ENCODE data around the gene SCAF8.
A peak's percentile ranks its signal among the peaks of the same experiment; 100 is the strongest.
"Not testable (repeated sequence)": the region's sequence is repeated elsewhere in the genome, so short reads cannot be mapped to it uniquely, and the experiment has no call there.

SCAF8 gene

DNA sequence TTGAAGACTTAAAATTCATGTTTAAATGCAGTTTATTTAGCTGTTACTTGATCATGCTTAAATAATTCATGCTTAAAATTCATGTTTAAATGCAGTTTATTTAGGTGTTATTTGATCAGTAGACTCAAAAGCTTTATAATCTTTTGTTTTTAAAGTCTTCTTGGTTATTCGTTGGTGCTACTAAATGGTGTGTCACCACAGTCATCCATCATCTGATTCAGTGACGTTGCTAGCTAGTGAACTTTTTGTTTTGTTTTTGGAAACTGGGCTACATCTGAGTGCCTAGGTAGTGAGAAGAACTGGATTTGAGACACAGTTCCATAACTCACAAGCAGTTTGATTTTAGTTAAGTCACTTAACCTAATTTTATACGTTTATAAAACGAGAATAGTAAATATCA lies 20.9 kb downstream of the SCAF8 start:
- ATAC-seq (no peak), DNase-seq (no peak)
- peaks cover 56% of the 10 kb centered on the region for H3K4me1 Mint-ChIP-seq
- no peaks in the 10 kb centered on the region for H3K9me3 Mint-ChIP-seq
- no peak overlapping the region for H3K4me3 Mint-ChIP-seq
- H3K27me3 Mint-ChIP-seq: no peaks in the 10 kb centered on the region
- no peak overlapping the region for H3K27ac Mint-ChIP-seq

DNA sequence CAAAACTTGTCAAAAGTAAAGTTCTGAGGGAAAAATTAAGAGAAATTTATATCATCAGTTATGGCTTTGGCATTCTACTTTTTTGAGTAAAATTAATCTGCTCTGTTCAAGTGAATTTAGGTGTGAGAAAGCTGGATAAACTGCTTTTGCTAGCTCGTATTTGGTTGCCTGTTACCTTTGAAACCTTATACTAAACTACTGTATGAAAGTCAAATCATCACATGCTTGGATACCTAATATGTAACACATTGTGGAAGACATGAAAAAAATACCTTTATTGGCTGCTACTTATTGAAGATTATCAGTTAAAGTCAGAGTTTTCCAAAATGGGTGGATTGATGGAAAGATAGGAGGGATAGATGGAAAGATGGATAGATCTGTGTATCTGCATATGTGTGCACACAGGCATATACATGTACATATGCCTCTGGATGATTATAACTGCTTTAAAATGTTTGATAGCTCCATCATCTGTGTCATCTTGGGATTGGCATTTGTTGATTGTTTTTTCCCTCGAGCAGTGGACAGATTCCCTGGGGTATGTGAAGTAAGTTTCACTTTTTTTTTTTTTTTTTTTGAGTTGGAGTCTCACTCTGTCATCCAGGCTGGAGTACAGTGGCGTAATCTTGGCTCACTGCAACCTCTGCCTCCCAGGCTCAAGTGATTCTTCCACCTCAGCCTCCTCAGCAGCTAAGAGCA lies 24.3 kb downstream of the SCAF8 start:
- peaks cover 47% of the 10 kb centered on the region for H3K4me1 Mint-ChIP-seq

DNA sequence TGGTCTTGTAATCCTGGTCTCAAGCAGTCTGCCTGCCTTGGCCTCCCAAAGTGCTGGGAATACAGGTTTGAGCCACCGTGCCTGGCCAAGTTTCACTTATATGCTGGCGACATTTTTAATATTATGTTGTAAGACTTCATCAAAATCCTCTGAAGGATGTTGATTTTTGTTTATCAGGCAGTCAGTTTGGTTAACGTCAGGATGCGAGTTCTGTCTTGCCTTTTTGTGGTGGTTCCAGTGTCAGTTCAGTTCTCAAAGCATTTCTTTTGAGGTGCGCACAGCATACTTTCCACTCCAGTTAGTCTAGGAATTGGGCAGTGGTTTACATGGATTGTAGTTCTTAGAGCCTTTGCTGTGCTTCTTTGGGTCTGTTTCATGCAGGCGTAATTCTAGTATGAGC lies 24.9 kb downstream of the SCAF8 start:
- DNase-seq: no peak
- Mint-ChIP-seq H3K27ac (no peak overlapping the region), H3K4me3 (no peak overlapping the region), H3K27me3 (no peaks in the 10 kb centered on the region), H3K9me3 (no peaks in the 10 kb centered on the region), H3K4me1 (peaks cover 51% of the 10 kb centered on the region)
- no peak for ATAC-seq

More for the DNA sequence above, 24.3 kb downstream of the SCAF8 start:
- H3K9me3 Mint-ChIP-seq: no peaks in the 10 kb centered on the region
- H3K4me3 Mint-ChIP-seq: no peak overlapping the region
- H3K27ac Mint-ChIP-seq: no peak overlapping the region
- DNase-seq (no peak), ATAC-seq (no peak)
- no peaks in the 10 kb centered on the region for H3K27me3 Mint-ChIP-seq

DNA sequence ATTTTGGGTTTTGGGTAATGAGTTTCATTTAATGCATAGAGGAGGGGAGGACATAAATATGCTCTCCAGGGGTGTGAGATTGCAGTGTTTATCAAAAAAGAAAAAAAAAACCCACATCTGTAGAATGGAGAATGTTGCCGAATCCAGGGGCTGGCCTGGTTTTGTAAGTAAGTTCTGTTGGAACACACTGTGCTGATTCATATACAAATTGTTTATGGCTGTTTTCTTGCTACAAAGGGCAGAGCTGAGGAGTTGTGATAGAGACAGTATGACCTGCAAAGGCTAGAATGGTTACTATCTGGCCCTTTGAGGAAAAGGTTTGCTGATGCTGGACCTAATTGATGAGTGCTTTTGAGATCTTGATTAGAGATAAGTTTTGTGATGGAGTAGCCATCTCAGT lies 30.4 kb downstream of the SCAF8 start:
- peak overlapping the region in 1 of 2 donors; percentile 75 for H3K27ac Mint-ChIP-seq
- ATAC-seq: no peak

DNA sequence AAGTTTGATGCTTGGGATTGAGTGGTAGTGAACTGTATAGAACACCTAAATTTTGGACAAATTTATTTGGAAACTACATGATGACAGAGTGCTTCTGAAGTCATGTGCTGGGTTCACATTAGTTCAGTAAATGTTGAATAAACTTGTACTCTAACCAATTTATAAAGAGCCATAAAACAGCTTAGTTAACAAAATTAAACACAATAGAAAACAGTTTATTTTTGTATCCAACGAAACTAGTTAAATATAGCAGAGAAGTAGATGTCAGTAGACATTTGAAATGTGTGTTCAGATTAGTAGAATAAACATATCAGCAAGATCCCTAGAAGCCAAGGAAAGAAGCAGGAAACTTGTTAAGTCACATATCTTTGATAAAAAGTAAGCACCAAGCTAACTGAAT lies 32.1 kb downstream of the SCAF8 start:
- Mint-ChIP-seq H3K27ac (peak overlapping the region in 1 of 2 donors; percentile 48), H3K4me1 (peaks cover 73% of the 10 kb centered on the region), H3K27me3 (no peaks in the 10 kb centered on the region), H3K4me3 (no peak overlapping the region), H3K9me3 (no peaks in the 10 kb centered on the region)
- no peak for ATAC-seq
- DNase-seq: no peak

More for the DNA sequence above, 30.4 kb downstream of the SCAF8 start:
- Mint-ChIP-seq H3K9me3 (no peaks in the 10 kb centered on the region), H3K4me1 (peaks cover 66% of the 10 kb centered on the region), H3K27me3 (no peaks in the 10 kb centered on the region), H3K4me3 (no peak overlapping the region)
- no peak for DNase-seq

DNA sequence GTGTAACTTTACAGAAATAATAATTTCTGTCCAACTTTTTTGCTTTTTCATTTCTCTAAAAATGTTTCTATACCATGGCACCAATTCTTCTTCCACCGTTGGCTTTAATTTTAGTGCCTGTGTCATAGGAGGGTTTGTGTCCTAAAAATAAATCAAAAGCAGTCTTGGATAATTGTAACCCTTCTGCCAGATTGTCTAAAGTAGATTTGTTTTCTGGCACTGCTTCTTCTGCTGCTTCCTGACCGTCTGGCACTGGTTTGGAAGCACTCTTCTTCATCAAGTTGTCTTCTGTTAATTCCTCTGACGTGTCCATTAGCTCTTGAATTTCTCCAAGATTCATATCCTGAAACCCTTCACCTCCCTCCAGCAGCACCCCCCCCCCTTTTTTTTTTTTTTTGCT lies 33.1 kb downstream of the SCAF8 start:
- no peaks in the 10 kb centered on the region for H3K9me3 Mint-ChIP-seq
- H3K4me3 Mint-ChIP-seq: no peak overlapping the region
- H3K4me1 Mint-ChIP-seq: peaks cover 76% of the 10 kb centered on the region
- H3K27ac Mint-ChIP-seq: no peak overlapping the region
- DNase-seq (no peak), ATAC-seq (no peak)
- no peaks in the 10 kb centered on the region for H3K27me3 Mint-ChIP-seq

DNA sequence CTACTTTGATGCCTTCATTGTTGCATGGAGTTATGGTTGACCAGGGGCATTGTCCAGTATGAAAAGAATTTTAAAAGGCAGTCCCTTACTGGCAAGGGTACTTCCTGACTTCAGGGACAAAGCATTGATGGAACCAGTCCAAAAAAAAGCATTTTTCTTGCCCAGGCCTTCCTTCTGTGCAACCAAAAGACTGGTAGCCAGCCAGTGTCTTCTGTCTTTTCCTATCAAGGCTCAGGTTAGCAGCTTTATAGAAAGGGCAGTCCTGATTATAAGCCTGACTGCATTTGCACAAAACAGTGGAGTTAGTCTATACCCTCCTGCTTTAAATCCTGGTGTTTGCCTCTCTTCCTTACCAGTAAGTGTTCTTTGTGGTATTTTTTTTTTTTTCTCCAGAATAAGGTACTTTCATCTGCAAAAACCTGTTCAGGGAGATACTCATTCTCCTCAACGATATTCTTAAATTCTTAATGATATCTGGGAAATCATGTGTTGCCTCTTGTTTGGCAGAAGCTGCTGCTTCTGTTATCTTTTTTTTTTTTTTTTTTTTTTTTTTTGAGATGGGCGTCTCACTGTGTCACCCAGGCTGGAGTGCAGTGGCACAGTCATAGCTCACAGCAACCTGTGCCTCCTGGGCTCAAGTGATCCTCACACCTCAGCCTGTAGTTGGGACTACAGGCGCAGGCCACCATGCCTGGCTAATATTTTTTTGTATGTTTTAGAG lies 33.9 kb downstream of the SCAF8 start:
- no peak overlapping the region for H3K4me3 Mint-ChIP-seq
- peaks cover 81% of the 10 kb centered on the region for H3K4me1 Mint-ChIP-seq
- DNase-seq (no peak), ATAC-seq (no peak)
- H3K27ac Mint-ChIP-seq: peak overlapping the region in 1 of 2 donors; percentile 59
- H3K27me3 Mint-ChIP-seq: no peaks in the 10 kb centered on the region
- no peaks in the 10 kb centered on the region for H3K9me3 Mint-ChIP-seq

DNA sequence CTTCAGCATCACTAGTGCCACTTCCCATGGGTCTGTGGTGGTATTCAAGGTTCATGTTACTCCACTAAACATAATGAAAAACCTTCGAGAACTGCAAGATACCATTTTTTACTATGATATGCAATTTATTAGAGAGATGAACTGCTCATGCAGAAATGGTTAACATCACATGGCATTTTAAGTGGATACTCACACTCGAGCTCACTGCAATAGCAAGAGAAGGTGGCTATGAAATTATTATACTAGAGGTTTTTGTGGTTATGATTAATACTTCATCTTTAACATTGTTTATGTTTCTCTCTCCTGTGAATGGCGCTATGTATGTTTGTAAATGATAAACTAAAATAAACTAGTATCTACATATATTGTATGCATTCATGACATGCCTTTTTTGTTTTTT lies 35.1 kb downstream of the SCAF8 start:
- no peak overlapping the region for H3K4me3 Mint-ChIP-seq
- DNase-seq (no peak), ATAC-seq (no peak)
- H3K27me3 Mint-ChIP-seq: no peaks in the 10 kb centered on the region
- H3K4me1 Mint-ChIP-seq: peaks cover 79% of the 10 kb centered on the region
- no peaks in the 10 kb centered on the region for H3K9me3 Mint-ChIP-seq
- no peak overlapping the region for H3K27ac Mint-ChIP-seq

DNA sequence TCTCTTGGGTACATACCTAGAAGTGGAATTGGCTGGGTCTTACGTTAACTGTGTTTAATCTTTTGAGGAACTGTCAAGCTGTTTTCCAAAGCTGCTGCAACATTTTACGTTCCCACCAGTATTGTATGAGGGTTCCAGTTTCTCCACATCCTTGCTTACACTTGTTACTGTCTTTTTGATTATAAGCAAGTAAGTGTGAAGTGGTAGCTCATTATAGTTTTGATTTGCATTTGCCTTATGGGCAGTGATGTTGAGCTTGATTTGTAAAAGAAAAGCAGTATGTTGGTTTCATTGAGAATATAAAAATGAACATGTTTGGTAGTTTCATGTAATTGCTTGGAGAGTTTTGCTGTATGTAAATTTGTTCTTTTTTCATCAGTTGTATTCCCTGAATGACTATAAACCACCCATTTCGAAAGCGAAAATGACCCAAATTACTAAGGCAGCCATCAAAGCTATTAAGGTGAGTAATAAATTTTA lies 40.4 kb downstream of the SCAF8 start:
- Mint-ChIP-seq H3K27ac (no peak overlapping the region), H3K27me3 (no peaks in the 10 kb centered on the region), H3K4me1 (peaks cover 42% of the 10 kb centered on the region), H3K4me3 (no peak overlapping the region), H3K9me3 (no peaks in the 10 kb centered on the region)
- DNase-seq (no peak), ATAC-seq (peak; percentile 78)

DNA sequence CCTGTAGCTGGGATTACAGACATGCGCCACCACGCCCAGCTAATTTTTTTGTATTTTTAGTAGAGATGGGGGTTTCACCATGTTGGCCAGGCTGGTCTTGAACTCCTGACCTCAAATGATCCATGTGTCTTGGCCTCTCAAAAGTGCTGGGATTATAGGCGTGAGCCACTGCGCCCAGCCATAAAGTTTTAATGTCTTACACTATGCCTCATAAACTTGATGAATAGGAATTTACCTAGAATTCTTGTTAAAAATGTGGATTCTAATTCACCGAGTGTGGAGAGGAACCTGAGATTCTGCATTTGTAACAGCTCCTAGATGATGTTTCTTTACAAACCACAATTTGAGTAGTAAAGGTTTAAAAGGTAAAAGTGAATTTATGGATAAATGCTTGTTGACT lies 45.9 kb downstream of the SCAF8 start:
- not testable (repeated sequence) for H3K9me3 Mint-ChIP-seq, H3K4me3 Mint-ChIP-seq, ATAC-seq, H3K27me3 Mint-ChIP-seq, DNase-seq, H3K27ac Mint-ChIP-seq
- H3K4me1 Mint-ChIP-seq: peaks cover 17% of the 10 kb centered on the region

DNA sequence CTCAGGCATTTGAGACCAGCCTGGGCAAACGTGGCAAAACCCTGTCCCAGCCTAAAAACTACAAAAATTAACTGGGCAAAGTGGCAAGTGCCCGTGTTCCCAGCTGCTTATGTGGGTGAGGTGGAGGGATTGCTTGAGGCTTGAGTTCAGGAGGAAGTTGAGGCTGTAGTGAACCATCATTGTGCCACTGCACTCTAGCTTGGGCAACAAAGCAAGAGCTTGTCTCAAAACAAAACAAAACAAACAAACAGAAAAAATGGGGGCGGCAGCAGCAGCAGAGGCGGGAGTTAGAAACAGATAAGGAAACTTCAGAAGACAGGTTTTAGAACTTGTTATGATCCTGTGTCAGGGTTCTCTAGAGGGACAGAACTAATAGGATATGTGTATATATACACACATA lies 49.0 kb downstream of the SCAF8 start:
- no peak overlapping the region for H3K4me3 Mint-ChIP-seq
- no peak for ATAC-seq
- DNase-seq: no peak
- no peak overlapping the region for H3K27ac Mint-ChIP-seq
- H3K9me3 Mint-ChIP-seq: no peaks in the 10 kb centered on the region
- H3K4me1 Mint-ChIP-seq: peaks cover 28% of the 10 kb centered on the region
- H3K27me3 Mint-ChIP-seq: no peaks in the 10 kb centered on the region

DNA sequence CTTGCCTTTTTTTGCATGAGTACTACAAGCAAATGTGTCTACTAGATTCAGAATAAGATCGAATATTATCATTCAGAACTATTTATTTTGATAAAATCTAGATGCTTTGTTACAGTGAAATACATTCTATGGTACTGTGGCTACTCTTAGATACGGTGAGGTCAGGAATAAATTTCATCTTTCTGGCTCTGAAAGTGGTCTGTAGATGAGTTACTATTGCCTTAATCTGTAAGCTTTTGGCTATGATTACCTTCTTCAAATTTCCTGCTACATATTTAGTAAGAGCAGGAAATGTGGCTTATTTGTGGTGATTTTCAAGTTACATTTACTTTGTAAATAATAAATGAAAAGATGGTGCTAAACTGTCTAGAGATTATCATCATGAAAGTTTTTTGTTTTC lies 50.0 kb downstream of the SCAF8 start:
- no peaks in the 10 kb centered on the region for H3K27me3 Mint-ChIP-seq
- peaks cover 28% of the 10 kb centered on the region for H3K4me1 Mint-ChIP-seq
- no peak overlapping the region for H3K4me3 Mint-ChIP-seq
- no peak overlapping the region for H3K27ac Mint-ChIP-seq
- ATAC-seq (no peak), DNase-seq (no peak)
- H3K9me3 Mint-ChIP-seq: no peaks in the 10 kb centered on the region

DNA sequence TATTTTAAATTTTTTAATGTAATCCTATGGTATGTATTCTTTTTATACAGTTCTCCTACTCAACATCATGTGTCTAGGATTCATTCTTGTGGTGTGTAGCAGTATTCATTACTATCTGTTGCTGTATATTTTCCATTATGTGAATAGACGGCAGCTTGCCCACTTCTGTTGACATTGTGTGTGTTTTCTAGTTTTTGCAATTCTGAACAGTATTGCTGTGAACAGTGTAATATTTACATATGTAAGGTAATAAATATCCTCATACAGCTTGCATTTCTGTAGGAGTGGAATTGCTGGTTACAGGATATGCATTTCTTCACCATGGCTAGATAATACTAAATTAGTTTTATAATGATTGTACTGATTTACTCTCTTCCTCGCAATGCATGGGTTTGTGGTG lies 51.9 kb downstream of the SCAF8 start:
- no peak overlapping the region for H3K4me3 Mint-ChIP-seq
- DNase-seq (no peak), ATAC-seq (no peak)
- no peak overlapping the region for H3K27ac Mint-ChIP-seq
- peaks cover 28% of the 10 kb centered on the region for H3K4me1 Mint-ChIP-seq
- no peaks in the 10 kb centered on the region for H3K27me3 Mint-ChIP-seq
- H3K9me3 Mint-ChIP-seq: no peaks in the 10 kb centered on the region

DNA sequence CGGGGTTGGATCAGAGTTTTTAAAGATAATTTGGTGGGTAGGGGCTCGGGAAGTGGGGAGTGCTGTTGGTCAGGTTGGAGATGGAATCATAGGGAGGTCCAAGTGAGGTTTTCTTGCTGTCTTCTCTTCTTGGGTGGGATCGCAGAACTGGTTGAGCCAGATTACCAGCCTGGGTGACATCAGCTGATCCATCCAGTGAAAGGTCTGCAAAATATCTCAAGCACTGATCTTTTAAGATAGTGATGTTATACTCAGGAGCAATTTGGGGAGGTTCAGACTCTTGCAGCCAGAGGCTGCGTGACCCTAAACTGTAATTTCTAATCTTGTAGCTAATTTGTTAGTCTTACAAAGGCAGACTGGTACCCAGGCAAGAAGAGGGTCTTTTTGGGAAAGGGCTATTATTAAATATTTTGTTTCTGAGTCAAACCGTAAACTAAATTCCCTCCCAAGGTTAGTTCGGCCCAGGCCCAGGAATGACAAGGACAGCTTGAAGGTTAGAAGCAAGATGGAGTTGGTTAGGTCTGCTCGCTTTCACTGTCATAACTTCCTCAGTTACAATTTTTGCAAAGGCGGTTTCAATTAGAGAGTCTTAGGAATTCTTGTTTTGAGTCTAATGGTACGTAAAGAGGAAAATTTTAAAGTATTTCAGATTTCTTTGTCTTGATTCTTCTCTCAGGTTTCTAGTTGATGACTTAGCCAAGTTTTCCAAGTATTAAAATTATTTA lies 53.1 kb downstream of the SCAF8 start:
- no peak for ATAC-seq
- H3K9me3 Mint-ChIP-seq: no peaks in the 10 kb centered on the region
- H3K4me3 Mint-ChIP-seq: no peak overlapping the region
- no peak for DNase-seq
- no peaks in the 10 kb centered on the region for H3K27me3 Mint-ChIP-seq
- H3K27ac Mint-ChIP-seq: no peak overlapping the region
- peaks cover 22% of the 10 kb centered on the region for H3K4me1 Mint-ChIP-seq

DNA sequence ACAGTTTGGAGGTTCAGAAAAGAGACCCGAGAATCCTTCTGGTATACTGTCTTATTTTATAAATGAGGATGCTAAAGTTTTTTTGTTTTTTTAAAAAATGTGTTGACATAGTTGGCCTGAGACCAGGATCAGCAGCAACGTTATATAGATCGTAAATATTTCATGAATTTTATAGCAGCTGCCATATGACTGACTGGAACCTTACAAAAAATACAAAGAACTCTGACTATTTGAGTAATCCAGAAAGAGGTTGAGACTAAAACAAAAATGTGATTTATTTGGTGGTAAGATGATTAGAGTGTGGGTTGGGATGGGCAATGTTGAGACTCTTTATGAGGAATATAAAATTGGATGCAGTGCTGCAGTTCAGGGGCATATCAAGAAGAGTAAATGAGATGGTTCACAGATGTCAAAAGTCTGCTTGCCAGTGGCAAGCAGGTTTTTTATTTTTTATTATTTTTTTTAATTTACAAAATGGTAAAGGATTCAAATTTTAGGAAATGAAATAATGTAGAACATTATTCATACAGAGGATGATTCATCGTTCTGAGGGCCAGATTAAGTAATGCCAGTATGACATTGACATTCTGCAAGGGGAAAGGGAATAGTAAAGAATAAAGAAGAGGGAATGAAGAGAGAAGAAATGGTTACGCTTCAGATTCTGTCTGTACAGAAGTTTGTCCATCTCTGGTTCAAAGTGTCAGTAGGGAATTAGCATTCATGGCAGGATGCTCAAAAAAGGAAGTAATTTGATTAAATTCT lies 58.5 kb downstream of the SCAF8 start:
- Mint-ChIP-seq H3K9me3 (no peaks in the 10 kb centered on the region), H3K27ac (peak overlapping the region in 1 of 2 donors; percentile 20), H3K27me3 (no peaks in the 10 kb centered on the region), H3K4me1 (peaks cover 14% of the 10 kb centered on the region), H3K4me3 (no peak overlapping the region)
- ATAC-seq (no peak), DNase-seq (no peak)

Data from stimulated activated naive CD8-positive, alpha-beta T cell treated with anti-CD3 and anti-CD28 coated beads, Interleukin-15, amount 100 ng/mL, for 72 hours (primary cell).